Ishikawa (cell line): ENCODE results near the gene TNFSF11.

Experiments
- CEBPB ChIP-seq: IDR thresholded peaks from 2 replicates; pipeline ENCODE4 v1.6.1; 2012
- CREB1 ChIP-seq: IDR thresholded peaks from 2 replicates; pipeline ENCODE4 v1.6.1; 2012; ENCODE audit warnings: low read depth
- EGR1 ChIP-seq: IDR thresholded peaks from 2 replicates; pipeline ENCODE4 v1.6.1; 2012
- EP300 ChIP-seq: IDR thresholded peaks from 2 replicates; pipeline ENCODE4 v1.6.1; 2012; ENCODE audit warnings: borderline replicate concordance
- FOXM1 ChIP-seq: IDR thresholded peaks from 2 replicates; pipeline ENCODE4 v1.6.1; 2012; ENCODE audit warnings: low read depth, borderline replicate concordance
- MAX ChIP-seq: IDR thresholded peaks from 2 replicates; pipeline ENCODE4 v1.6.1; 2012
- NFIC ChIP-seq: IDR thresholded peaks from 2 replicates; pipeline ENCODE4 v1.6.1; 2012
- RAD21 ChIP-seq: IDR thresholded peaks from 2 replicates; pipeline ENCODE4 v1.6.1; 2012; ENCODE audit warnings: low read depth
- REST ChIP-seq: IDR thresholded peaks from 2 replicates; pipeline ENCODE4 v1.6.1; 2012; ENCODE audit warnings: low read depth, mild to moderate bottlenecking
- TAF1 ChIP-seq: IDR thresholded peaks from 2 replicates; pipeline ENCODE4 v1.6.1; 2012; ENCODE audit warnings: low read depth, mild to moderate bottlenecking
- TCF12 ChIP-seq: IDR thresholded peaks from 2 replicates; pipeline ENCODE4 v1.6.1; 2012; ENCODE audit warnings: low read depth
- TEAD4 ChIP-seq: IDR thresholded peaks from 2 replicates; pipeline ENCODE4 v1.6.1; 2012
- USF1 ChIP-seq: IDR thresholded peaks from 2 replicates; pipeline ENCODE4 v1.6.1; 2012
- YY1 ChIP-seq: IDR thresholded peaks from 2 replicates; pipeline ENCODE4 v1.6.1; 2012; ENCODE audit warnings: low read depth
- ZBTB7A ChIP-seq: IDR thresholded peaks from 2 replicates; pipeline ENCODE4 v1.6.1; 2012; ENCODE audit warnings: low read depth

Gene TNFSF11

GRCh38 chr13:42645717-42646116, 71.8 kb downstream of the TNFSF11 start:
- no peak for TF ChIP-seq YY1

- TF ChIP-seq NFIC (no peak), EGR1 (no peak), RAD21 (no peak), EP300 (no peak), ZBTB7A (no peak), FOXM1 (no peak), TCF12 (no peak), TEAD4 (no peak), MAX (no peak), REST (no peak), TAF1 (no peak), YY1 (no peak), CREB1 (no peak), USF1 (no peak), CEBPB (no peak)
These were observed 75.2 kb downstream of the TNFSF11 start for GRCh38 chr13:42649141-42649540.

GRCh38 chr13:42649831-42650230, 75.9 kb downstream of the TNFSF11 start:
- TF ChIP-seq FOXM1 = no peak

GRCh38 chr13:42650506-42650905, 76.6 kb downstream of the TNFSF11 start:
- TF ChIP-seq TAF1 (no peak), FOXM1 (no peak), EP300 (no peak), USF1 (no peak), TCF12 (no peak), REST (no peak), TEAD4 (no peak), RAD21 (no peak), MAX (no peak)

- TF ChIP-seq NFIC = no peak
- TF ChIP-seq ZBTB7A = no peak
- TF ChIP-seq REST = no peak
These were observed 78.1 kb downstream of the TNFSF11 start for GRCh38 chr13:42651936-42652641.
